Measurements from ENCODE around the gene CACUL1.

The CACUL1 gene

DNA sequence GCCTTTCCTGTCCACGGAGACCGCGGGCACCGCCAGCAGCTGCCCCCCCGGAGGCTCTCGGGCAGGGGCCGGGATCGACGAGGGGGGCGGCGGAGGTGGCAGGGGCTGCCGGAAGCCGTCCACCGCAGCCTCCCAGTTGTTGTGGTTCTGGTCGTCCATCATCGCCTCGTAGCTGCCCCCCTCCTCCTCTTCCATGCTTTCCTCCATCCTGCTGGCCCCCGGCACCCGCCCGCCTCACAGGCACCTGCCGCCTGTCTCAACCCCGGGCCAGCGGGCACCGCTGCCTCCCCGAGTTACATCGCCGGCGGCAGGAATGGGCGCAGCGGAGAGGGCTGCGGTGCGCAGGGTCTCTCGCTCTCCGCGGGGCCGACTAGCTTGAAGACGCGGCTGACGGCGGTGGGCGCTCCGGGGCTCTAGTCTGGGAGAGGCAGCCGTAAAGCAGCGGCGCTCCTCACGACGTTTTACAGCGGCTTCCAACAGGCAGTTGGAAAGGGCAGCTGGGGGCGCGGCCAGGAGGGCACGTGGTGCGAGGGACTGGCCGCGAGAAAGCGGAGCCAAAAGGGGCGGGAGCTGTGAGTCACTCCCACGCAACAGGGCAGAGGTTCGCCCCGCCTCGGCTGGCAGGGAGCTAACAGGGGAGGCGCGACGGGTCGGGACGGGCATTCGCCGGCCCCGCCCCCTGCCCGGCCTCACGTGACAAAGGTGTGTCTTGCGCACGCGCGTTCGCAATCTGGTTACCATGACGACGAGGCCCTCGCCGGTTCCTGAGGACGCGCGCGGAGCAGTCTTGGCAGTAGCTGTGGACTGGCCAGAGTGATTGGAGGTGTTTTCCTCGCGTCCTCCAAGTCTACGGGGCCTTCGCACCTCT is at the start of gene CACUL1:
Gene CACUL1 (minus strand): TSS at position 415 of the 868 bp plus-strand sequence. CDS start 208 bp downstream, at position 207.
- H3K27ac ChIP-seq (ENCODE audit: low read length) = peak within 1 kb of the TSS; percentile 58
- TF ChIP-seq, protein P1, sequence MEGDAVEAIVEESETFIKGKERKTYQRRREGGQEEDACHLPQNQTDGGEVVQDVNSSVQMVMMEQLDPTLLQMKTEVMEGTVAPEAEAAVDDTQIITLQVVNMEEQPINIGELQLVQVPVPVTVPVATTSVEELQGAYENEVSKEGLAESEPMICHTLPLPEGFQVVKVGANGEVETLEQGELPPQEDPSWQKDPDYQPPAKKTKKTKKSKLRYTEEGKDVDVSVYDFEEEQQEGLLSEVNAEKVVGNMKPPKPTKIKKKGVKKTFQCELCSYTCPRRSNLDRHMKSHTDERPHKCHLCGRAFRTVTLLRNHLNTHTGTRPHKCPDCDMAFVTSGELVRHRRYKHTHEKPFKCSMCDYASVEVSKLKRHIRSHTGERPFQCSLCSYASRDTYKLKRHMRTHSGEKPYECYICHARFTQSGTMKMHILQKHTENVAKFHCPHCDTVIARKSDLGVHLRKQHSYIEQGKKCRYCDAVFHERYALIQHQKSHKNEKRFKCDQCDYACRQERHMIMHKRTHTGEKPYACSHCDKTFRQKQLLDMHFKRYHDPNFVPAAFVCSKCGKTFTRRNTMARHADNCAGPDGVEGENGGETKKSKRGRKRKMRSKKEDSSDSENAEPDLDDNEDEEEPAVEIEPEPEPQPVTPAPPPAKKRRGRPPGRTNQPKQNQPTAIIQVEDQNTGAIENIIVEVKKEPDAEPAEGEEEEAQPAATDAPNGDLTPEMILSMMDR (IDR thresholded peaks at IDR 0.05; ENCODE audit: low read depth, low read length) = no peak
- no peak for TF ChIP-seq EZH2phosphoT487 (IDR thresholded peaks at IDR 0.05; ENCODE audit: low read depth)

DNA sequence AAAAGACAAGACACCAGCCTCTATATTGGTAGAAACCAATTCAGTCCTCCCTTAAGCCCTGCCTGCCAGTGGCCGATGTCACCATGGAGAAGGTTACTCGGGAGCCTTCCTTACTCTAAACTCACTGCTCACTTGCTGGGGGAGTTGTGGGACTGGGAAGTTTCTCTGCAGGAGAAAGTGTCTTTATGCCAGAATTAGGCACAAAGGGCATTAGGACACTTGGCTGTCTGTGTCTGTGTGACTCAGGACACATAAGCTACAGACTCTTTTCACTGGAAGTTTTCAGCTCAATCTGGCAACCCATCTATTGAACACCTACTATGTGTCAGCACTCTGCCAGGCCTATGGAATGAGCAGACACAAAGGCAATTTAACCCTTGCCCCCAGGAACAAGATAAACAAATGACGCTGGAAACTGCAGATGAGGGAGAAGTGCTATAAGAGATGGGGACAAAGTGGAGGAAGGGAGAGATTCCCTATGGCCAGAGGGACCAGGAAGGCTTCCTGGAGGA is 49.5 kb upstream of the CACUL1 start:
- TF ChIP-seq EZH2phosphoT487 (IDR thresholded peaks at IDR 0.05; ENCODE audit: low read depth) = no peak
- TF ChIP-seq, protein P1 (IDR thresholded peaks at IDR 0.05; ENCODE audit: low read depth, low read length) = no peak
- H4K20me1 ChIP-seq (ENCODE audit: insufficient read depth, low read length) = no peaks in the 10 kb centered on the region
- H3K79me2 ChIP-seq (ENCODE audit: low read length) = no peaks in the 10 kb centered on the region
- H3K27ac ChIP-seq (ENCODE audit: low read length) = no peak overlapping the region
- H3K4me2 ChIP-seq (ENCODE audit: low read length) = no peak overlapping the region
- no peak overlapping the region for H3K9ac ChIP-seq (ENCODE audit: low read length)
- no peak overlapping the region for H3K4me3 ChIP-seq (ENCODE audit: low read length)
- H3K36me3 ChIP-seq (replicated peaks; ENCODE audit: low read depth, low read length) = no peaks in the 10 kb centered on the region
- H3K9me3 ChIP-seq (ENCODE audit: insufficient read depth, low read length) = no peaks in the 10 kb centered on the region
- no peaks in the 10 kb centered on the region for H3K4me1 ChIP-seq (ENCODE audit: low read length)
- H2AFZ ChIP-seq (ENCODE audit: low read depth, low read length) = no peak overlapping the region
- peaks cover 8% of the 10 kb centered on the region; the same call in 1 of the 2 replicates for H3K27me3 ChIP-seq (ENCODE audit: low read depth, low read length)

More for the DNA sequence above, at the start of gene CACUL1:
- peak within 1 kb of the TSS; percentile 84 for H3K9ac ChIP-seq (ENCODE audit: low read length)
- peaks cover 49% of the 10 kb centered on the region for H3K79me2 ChIP-seq (ENCODE audit: low read length)
- no peaks in the 10 kb centered on the region for H3K27me3 ChIP-seq (ENCODE audit: low read depth, low read length)
- peak within 1 kb of the TSS; percentile 83 for H2AFZ ChIP-seq (ENCODE audit: low read depth, low read length)
- H3K4me1 ChIP-seq (ENCODE audit: low read length) = peaks cover 14% of the 10 kb centered on the region
- peaks cover 20% of the 10 kb centered on the region; the same call in 1 of the 2 replicates for H4K20me1 ChIP-seq (ENCODE audit: insufficient read depth, low read length)
- no peaks in the 10 kb centered on the region for H3K36me3 ChIP-seq (replicated peaks; ENCODE audit: low read depth, low read length)
- no peaks in the 10 kb centered on the region for H3K9me3 ChIP-seq (ENCODE audit: insufficient read depth, low read length)
- H3K4me2 ChIP-seq (ENCODE audit: low read length) = peak within 1 kb of the TSS; percentile 92
- H3K4me3 ChIP-seq (ENCODE audit: low read length) = peak within 1 kb of the TSS; percentile 97

DNA sequence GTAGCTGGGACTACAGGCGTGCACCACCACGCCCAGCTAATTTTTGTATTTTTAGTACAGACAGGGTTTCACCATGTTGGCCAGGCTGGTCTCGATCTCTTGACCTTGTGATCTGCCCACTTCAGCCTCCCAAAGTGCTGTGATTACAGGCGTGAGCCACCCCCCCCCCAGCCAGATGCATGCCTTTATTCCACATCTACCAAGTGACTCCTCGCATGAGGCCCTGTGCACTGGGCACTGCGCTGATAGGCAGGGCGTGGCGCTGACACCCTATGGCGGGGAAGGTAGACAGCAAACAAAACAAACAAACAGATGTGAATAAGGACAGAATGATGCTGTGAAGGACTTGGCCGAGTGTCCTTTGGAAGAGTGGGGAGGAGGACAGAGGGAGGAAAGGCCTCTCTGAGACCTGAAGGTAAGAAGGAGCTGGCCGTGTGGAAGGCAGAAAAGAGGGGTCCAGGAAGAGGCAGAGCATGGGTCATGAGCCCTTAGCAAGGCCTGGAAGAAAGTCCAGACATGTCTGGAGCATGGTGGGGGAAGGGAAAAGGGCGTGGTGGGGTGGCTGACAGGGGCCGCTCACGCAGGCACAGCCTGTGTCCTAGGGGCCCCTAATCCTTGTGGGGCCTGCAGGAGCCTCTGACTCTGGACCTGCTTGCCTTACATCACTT is 47.5 kb upstream of the CACUL1 start:
- Histone ChIP-seq H3K4me3 (ENCODE audit: low read length) (no peak overlapping the region), H3K27ac (ENCODE audit: low read length) (no peak overlapping the region), H2AFZ (ENCODE audit: low read depth, low read length) (no peak overlapping the region), H3K4me1 (ENCODE audit: low read length) (no peaks in the 10 kb centered on the region), H3K79me2 (ENCODE audit: low read length) (no peaks in the 10 kb centered on the region), H3K4me2 (ENCODE audit: low read length) (no peak overlapping the region), H3K9ac (ENCODE audit: low read length) (no peak overlapping the region), H3K27me3 (ENCODE audit: low read depth, low read length) (peaks cover 14% of the 10 kb centered on the region; the same call in 1 of the 2 replicates), H3K36me3 (replicated peaks; ENCODE audit: low read depth, low read length) (no peaks in the 10 kb centered on the region), H4K20me1 (ENCODE audit: insufficient read depth, low read length) (no peaks in the 10 kb centered on the region), H3K9me3 (ENCODE audit: insufficient read depth, low read length) (no peaks in the 10 kb centered on the region)
- no peak for TF ChIP-seq EZH2phosphoT487 (IDR thresholded peaks at IDR 0.05; ENCODE audit: low read depth)
- TF ChIP-seq, protein P1 (IDR thresholded peaks at IDR 0.05; ENCODE audit: low read depth, low read length) = no peak

DNA sequence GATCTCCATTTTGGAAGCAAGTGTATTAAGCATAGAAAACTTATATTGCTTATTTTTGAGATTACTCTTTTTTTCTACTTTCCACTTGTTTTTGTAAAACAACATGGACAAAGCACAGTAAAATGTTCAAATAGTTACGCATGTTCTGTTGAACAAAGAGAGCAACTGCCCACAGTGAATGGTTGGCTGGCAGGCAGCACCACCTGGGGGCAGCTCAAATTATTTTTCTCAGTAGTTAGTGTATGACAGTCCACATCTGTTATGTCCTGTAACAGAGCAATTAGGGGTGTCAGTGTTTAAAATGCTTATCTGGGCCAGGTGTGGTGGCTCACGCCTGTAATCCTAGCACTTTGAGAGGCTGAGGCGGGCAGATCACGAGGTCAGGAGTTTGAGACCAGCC is 46.1 kb upstream of the CACUL1 start:
- no peaks in the 10 kb centered on the region for H3K9me3 ChIP-seq (ENCODE audit: insufficient read depth, low read length)
- no peak overlapping the region for H3K4me3 ChIP-seq (ENCODE audit: low read length)
- no peak overlapping the region for H3K9ac ChIP-seq (ENCODE audit: low read length)
- no peaks in the 10 kb centered on the region for H3K79me2 ChIP-seq (ENCODE audit: low read length)
- no peak overlapping the region for H2AFZ ChIP-seq (ENCODE audit: low read depth, low read length)
- H3K36me3 ChIP-seq (replicated peaks; ENCODE audit: low read depth, low read length) = no peaks in the 10 kb centered on the region
- no peak overlapping the region for H3K4me2 ChIP-seq (ENCODE audit: low read length)
- no peak overlapping the region for H3K27ac ChIP-seq (ENCODE audit: low read length)
- peaks cover 14% of the 10 kb centered on the region; the same call in 1 of the 2 replicates for H3K27me3 ChIP-seq (ENCODE audit: low read depth, low read length)
- H3K4me1 ChIP-seq (ENCODE audit: low read length) = no peaks in the 10 kb centered on the region
- H4K20me1 ChIP-seq (ENCODE audit: insufficient read depth, low read length) = no peaks in the 10 kb centered on the region
- no peak for TF ChIP-seq EZH2phosphoT487 (IDR thresholded peaks at IDR 0.05; ENCODE audit: low read depth)
- TF ChIP-seq, protein P1 (IDR thresholded peaks at IDR 0.05; ENCODE audit: low read depth, low read length) = peak; percentile 41

Measured in OCI-LY3 (cell line).